Medulla oblongata (tissue), 1 donor: ENCODE results near the gene KCNC3.
"Not testable (repeated sequence)": the region's sequence is repeated elsewhere in the genome, so short reads cannot be mapped to it uniquely, and the experiment has no call there.

Experiments
- DNase-seq: peaks from one replicate; pipeline ENCODE4 v3.0.0-alpha.2; 2015; ENCODE audit errors: extremely low spot score

KCNC3 gene

GRCh38 chr19:50353487-50353880, 24.3 kb upstream of the KCNC3 start:
- DNase-seq: not testable (repeated sequence)

GRCh38 chr19:50352242-50352641, 23.1 kb upstream of the KCNC3 start:
- no peak for DNase-seq

GRCh38 chr19:50349277-50350057, 20.3 kb upstream of the KCNC3 start:
- no peak for DNase-seq

GRCh38 chr19:50347089-50347581, 18.0 kb upstream of the KCNC3 start:
- not testable (repeated sequence) for DNase-seq

- peak; percentile 79 for DNase-seq
These were observed 15.6 kb upstream of the KCNC3 start for GRCh38 chr19:50344661-50345318.

GRCh38 chr19:50341091-50341564, 12.0 kb upstream of the KCNC3 start:
- DNase-seq: peak; percentile 57

GRCh38 chr19:50340331-50340730, 11.2 kb upstream of the KCNC3 start:
- no peak for DNase-seq

- DNase-seq: not testable (repeated sequence)
These were observed 7.9 kb upstream of the KCNC3 start for GRCh38 chr19:50337031-50337430.

- no peak for DNase-seq
These were observed 5.7 kb upstream of the KCNC3 start for GRCh38 chr19:50334741-50335421.

- DNase-seq: no peak
These were observed 4.8 kb upstream of the KCNC3 start for GRCh38 chr19:50333737-50334617.

GRCh38 chr19:50333235-50333736, 4.1 kb upstream of the KCNC3 start:
- peak; percentile 96 for DNase-seq

GRCh38 chr19:50332244-50333038, 3.3 kb upstream of the KCNC3 start:
- DNase-seq: peak; percentile 65

GRCh38 chr19:50331994-50332243, 2.7 kb upstream of the KCNC3 start:
- no peak for DNase-seq

GRCh38 chr19:50331221-50331993, 2.2 kb upstream of the KCNC3 start:
- DNase-seq: no peak

- DNase-seq: peak; percentile 94
These were observed 1.3 kb upstream of the KCNC3 start for GRCh38 chr19:50330365-50331078.

- DNase-seq: not testable (repeated sequence)
These were observed 733 bp upstream of the KCNC3 start for GRCh38 chr19:50329926-50330294.

GRCh38 chr19:50328873-50329145, 368 bp downstream of the KCNC3 start:
- no peak for DNase-seq

GRCh38 chr19:50328224-50328872, 829 bp downstream of the KCNC3 start:
- DNase-seq: no peak
